Measurements from ENCODE around the gene NRDE2.

Gene NRDE2

DNA sequence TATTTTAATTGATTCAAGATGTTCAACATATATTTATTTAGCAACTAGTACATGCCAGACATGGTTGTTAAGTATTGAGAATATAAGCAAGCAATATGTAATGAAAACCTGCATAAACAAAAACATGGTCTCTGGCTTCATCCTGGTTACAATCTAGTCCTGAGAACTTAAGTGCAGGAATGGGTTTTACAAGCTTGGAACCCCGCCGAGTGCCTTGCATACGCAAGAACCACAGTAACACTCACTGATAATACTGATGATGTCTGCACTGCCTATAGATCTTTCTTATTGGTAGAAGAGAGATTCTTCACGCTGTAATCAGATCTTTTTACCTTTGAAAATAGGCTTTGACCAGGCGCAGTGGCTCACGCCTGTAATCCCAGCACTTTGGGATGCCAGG is 42.1 kb upstream of the NRDE2 start:
- ChIA-PET CTCF (interaction anchor here (1.6 kb wide), 1 partner anchor 10 kb away, joined by 5 read pairs; no protein-coding TSS in a partner anchor), POLR2A (no interaction called here)
- DNase-seq (ENCODE audit: extremely low spot score), result no peak

DNA sequence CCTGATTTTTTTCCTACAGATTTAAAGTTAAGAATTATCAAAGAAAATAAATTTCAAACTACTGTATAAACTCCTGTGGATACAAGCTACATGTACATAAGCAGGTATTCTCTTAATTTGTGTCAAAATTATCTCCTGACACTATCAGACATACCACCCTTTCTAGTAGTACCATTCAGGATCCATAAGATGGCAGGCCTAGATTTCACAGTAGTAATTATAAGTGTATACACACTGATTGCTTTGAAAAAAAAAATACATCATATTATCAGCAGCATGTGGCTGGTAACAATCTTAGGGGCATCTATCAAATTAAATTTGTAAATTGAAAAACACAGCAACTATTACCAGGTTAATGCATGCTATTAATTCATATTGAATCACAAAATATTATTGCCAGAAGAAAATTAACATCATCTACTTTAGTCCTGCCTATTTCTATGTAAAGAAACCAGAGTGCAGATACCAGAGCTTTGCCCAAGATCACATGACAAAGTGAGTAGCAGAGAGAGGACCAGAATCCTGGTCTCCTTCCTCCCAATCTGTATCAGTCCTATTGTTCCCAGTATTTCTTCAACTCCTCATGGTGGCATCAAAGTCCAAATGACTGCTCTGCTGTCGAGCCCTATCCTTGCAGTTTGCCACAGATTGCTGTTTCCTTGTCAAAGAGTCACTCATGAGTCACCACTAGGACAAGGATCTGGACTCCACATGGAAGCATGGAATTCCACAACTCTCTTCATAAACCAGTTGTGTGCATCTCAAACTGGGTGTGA is 37.4 kb upstream of the NRDE2 start:
- ChIA-PET CTCF (interaction anchor here (1.3 kb wide), 1 partner anchor 31 kb away, joined by 4 read pairs; no protein-coding TSS in a partner anchor), POLR2A (no interaction called here)
- DNase-seq (ENCODE audit: extremely low spot score), result no peak
- TF ChIP-seq, protein P1, sequence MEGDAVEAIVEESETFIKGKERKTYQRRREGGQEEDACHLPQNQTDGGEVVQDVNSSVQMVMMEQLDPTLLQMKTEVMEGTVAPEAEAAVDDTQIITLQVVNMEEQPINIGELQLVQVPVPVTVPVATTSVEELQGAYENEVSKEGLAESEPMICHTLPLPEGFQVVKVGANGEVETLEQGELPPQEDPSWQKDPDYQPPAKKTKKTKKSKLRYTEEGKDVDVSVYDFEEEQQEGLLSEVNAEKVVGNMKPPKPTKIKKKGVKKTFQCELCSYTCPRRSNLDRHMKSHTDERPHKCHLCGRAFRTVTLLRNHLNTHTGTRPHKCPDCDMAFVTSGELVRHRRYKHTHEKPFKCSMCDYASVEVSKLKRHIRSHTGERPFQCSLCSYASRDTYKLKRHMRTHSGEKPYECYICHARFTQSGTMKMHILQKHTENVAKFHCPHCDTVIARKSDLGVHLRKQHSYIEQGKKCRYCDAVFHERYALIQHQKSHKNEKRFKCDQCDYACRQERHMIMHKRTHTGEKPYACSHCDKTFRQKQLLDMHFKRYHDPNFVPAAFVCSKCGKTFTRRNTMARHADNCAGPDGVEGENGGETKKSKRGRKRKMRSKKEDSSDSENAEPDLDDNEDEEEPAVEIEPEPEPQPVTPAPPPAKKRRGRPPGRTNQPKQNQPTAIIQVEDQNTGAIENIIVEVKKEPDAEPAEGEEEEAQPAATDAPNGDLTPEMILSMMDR (IDR thresholded peaks at IDR 0.05; ENCODE audit: control extremely low read depth, extremely low read depth, low read depth, missing control alignments), result no peak

More for the DNA sequence above, 42.1 kb upstream of the NRDE2 start:
- TF ChIP-seq, protein P1 (IDR thresholded peaks at IDR 0.05; ENCODE audit: control extremely low read depth, extremely low read depth, low read depth, missing control alignments), result no peak

DNA sequence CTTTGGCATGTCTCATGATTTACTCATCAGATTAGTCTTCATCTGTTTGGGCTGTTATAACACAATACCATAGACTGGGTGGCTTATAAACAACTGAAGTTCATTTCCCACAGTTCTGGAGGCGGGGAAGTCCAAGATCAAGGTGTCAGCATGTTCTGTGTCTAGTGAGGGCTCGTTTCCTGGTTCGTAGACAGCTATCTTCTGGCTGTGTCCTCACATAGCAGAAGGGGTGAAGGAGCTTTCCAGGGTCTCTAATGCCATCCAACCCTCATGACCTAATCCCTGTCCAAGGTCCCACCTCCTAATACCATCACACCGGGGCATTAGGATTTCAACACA is 30.8 kb upstream of the NRDE2 start:
- POLR2A ChIA-PET, result no interaction called here
- TF ChIP-seq, protein P1 (IDR thresholded peaks at IDR 0.05; ENCODE audit: control extremely low read depth, extremely low read depth, low read depth, missing control alignments), result no peak
- CTCF ChIA-PET, result no interaction called here
- DNase-seq (ENCODE audit: extremely low spot score), result no peak

DNA sequence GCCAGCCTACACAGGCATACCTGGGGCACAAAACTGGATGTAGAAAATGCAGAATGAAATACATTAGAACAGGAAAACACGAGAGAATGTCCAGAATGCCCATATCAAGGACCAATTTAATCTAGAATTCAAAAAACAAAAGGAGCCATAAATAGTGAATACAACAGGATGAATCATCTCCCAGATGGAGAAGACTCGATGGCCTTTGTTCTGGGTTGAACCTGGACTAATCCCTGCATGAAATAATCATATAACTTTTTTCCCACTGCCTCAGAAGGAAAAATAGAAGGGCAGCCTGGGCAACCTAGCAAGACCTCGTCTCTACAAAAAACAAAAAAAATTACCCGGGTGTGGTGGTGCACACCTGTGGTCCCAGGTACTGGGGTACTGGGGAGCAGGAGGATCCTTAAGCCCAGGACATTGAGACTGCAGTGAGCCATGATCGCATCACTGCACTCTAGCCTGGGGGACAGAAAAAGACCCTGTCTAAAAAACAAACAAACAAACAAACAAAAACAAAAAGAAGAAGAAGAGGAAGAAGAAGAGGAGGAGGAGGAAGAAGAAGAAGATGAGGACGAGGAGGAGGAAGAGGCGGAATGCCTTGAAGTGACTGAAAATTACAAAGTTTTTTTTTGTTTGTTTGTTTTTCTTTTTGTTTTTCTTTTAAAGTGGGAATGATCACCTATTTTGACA is 30.3 kb upstream of the NRDE2 start:
- TF ChIP-seq, protein P1 (IDR thresholded peaks at IDR 0.05; ENCODE audit: control extremely low read depth, extremely low read depth, low read depth, missing control alignments), result no peak
- ChIA-PET POLR2A (no interaction called here), CTCF (no interaction called here)
- DNase-seq (ENCODE audit: extremely low spot score), result no peak

DNA sequence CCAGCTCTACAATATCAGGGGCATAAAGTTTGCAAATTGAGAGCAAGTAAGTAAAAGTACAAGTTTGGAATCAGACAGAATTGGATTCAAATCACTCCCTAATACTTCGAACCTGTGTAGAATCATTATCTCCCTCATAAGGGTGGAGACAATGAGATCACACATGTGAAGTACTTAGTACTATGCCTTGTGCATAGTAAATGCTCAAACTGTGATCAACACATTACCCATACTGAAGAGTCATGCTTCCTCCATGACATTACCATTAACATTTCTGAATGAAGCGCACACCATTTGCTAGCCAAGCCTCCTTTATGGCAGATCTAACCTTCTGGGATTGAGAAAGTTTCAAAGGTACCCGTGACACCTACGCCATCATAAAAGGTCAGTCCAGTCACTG is 26.6 kb upstream of the NRDE2 start:
- POLR2A ChIA-PET, result no interaction called here
- TF ChIP-seq, protein P1 (IDR thresholded peaks at IDR 0.05; ENCODE audit: control extremely low read depth, extremely low read depth, low read depth, missing control alignments), result no peak

DNA sequence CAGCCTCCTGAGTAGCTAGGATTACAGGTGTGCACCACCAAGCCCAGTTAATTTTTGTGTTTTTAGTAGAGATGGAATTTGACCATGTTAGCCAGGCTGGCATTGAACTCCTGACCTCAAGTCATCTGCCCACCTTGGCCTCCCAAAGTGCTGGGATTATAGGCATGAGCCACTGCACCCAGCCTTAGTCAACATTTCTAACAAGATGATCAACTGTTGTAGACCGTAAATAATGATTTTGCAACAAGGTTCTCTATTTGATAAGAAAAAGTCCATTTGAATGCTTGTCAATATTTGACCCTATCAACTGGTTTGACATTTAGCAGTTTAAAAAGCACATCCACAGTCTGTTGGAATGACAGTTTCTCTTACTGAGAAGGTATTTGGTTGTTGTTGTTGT is 25.2 kb upstream of the NRDE2 start:
- TF ChIP-seq, protein P1 (IDR thresholded peaks at IDR 0.05; ENCODE audit: control extremely low read depth, extremely low read depth, low read depth, missing control alignments), result no peak
- no peak for DNase-seq (ENCODE audit: extremely low spot score)
- ChIA-PET POLR2A (no interaction called here), CTCF (no interaction called here)

More for the DNA sequence above, 26.6 kb upstream of the NRDE2 start:
- CTCF ChIA-PET, result interaction anchor here (0.7 kb wide), 1 partner anchor 27 kb away, joined by 3 read pairs; no protein-coding TSS in a partner anchor
- no peak for DNase-seq (ENCODE audit: extremely low spot score)

Data from GM10248 (cell line).